Measurements from ENCODE around the gene SIAH2. TPM values are rescaled to one million over a fixed set of nuclear protein-coding genes. Genes with fewer than 3 reads are reported as not detected.

The SIAH2 gene
- total and polyA plus RNA-seq, 4 experiments from 2014 or later, result 28.3 to 48.3 (median 32.7) TPM

- Histone ChIP-seq H3K4me1 (ENCODE audit: insufficient read depth, low read length) (no peaks in the 10 kb centered on the region), H3K36me3 (ENCODE audit: insufficient read depth, low read length) (no peaks in the 10 kb centered on the region), H3K4me3 (ENCODE audit: low read length in 2 of 2) (no peak overlapping the region), H3K9me3 (ENCODE audit: control insufficient read depth in 1 of 2, low read length in 2 of 2) (no peaks in the 10 kb centered on the region), H3K27ac (ENCODE audit: low read depth, low read length) (no peak overlapping the region), H3K27me3 (ENCODE audit: insufficient read depth, low read length) (no peaks in the 10 kb centered on the region)
- no peak overlapping the region for H3K4me3 Mint-ChIP-seq
- no peaks in the 10 kb centered on the region for H3K27me3 Mint-ChIP-seq
- H3K9me3 Mint-ChIP-seq, result no peaks in the 10 kb centered on the region
- H3K4me1 Mint-ChIP-seq, result no peaks in the 10 kb centered on the region
- DNase-seq, result no peak
- no peaks in the 10 kb centered on the region for H3K36me3 Mint-ChIP-seq
- CTCF ChIA-PET (ENCODE audit: partially characterized antibody), result interaction anchor here (1.2 to 2.3 kb wide), 3 partner anchors 8 to 15 kb away, joined by 3 to 16 read pairs (median 4); no protein-coding TSS in a partner anchor
- H3K27ac Mint-ChIP-seq, result no peak overlapping the region
- POLR2A ChIA-PET (ENCODE audit: partially characterized antibody), result interaction anchor here (0.6 kb wide), 1 partner anchor 15 kb away, joined by 3 read pairs; no protein-coding TSS in a partner anchor
- intact Hi-C loops (cut with micrococcal nuclease), result no loop called here
These were observed 15.9 kb upstream of the SIAH2 start for GRCh38 chr3:150778793-150779401.

- Histone ChIP-seq H3K4me1 (ENCODE audit: insufficient read depth, low read length) (no peaks in the 10 kb centered on the region), H3K9me3 (ENCODE audit: control insufficient read depth in 1 of 2, low read length in 2 of 2) (no peaks in the 10 kb centered on the region), H3K36me3 (ENCODE audit: insufficient read depth, low read length) (no peaks in the 10 kb centered on the region), H3K4me3 (ENCODE audit: low read length in 2 of 2) (no peak overlapping the region), H3K27me3 (ENCODE audit: insufficient read depth, low read length) (no peaks in the 10 kb centered on the region), H3K27ac (ENCODE audit: low read depth, low read length) (no peak overlapping the region)
- no peak for DNase-seq
- H3K4me3 Mint-ChIP-seq, result no peak overlapping the region
- no peaks in the 10 kb centered on the region for H3K4me1 Mint-ChIP-seq
- no peaks in the 10 kb centered on the region for H3K9me3 Mint-ChIP-seq
- no peaks in the 10 kb centered on the region for H3K27me3 Mint-ChIP-seq
- no peak overlapping the region for H3K27ac Mint-ChIP-seq
- ChIA-PET POLR2A (ENCODE audit: partially characterized antibody) (interaction anchor here (3.0 kb wide), 1 partner anchor 11 kb away, joined by 14 read pairs; the partner anchor contains the start of gene SIAH2), CTCF (ENCODE audit: partially characterized antibody) (interaction anchor here (2.0 to 3.5 kb wide), 3 partner anchors 11 to 12 kb away, joined by 4 to 17 read pairs (median 12); no protein-coding TSS in a partner anchor)
- intact Hi-C loops (cut with micrococcal nuclease), result no loop called here
- no peaks in the 10 kb centered on the region for H3K36me3 Mint-ChIP-seq
These were observed 12.1 kb upstream of the SIAH2 start for GRCh38 chr3:150775001-150775599.

- no peak for DNase-seq
- Histone ChIP-seq H3K27ac (ENCODE audit: low read depth, low read length) (no peak overlapping the region), H3K4me3 (ENCODE audit: low read length in 2 of 2) (no peak overlapping the region), H3K4me1 (ENCODE audit: insufficient read depth, low read length) (no peaks in the 10 kb centered on the region), H3K27me3 (ENCODE audit: insufficient read depth, low read length) (no peaks in the 10 kb centered on the region), H3K36me3 (ENCODE audit: insufficient read depth, low read length) (no peaks in the 10 kb centered on the region), H3K9me3 (ENCODE audit: control insufficient read depth in 1 of 2, low read length in 2 of 2) (no peaks in the 10 kb centered on the region)
- Mint-ChIP-seq H3K9me3 (no peaks in the 10 kb centered on the region), H3K27ac (no peak overlapping the region), H3K36me3 (no peaks in the 10 kb centered on the region), H3K27me3 (no peaks in the 10 kb centered on the region), H3K4me3 (no peak overlapping the region), H3K4me1 (no peaks in the 10 kb centered on the region)
- intact Hi-C loops (cut with micrococcal nuclease), result no loop called here
- ChIA-PET POLR2A (ENCODE audit: partially characterized antibody) (interaction anchor here (1.1 to 1.2 kb wide), 2 partner anchors 10 to 12 kb away, joined by 3 to 5 read pairs; partner anchors contain the start of gene SIAH2), CTCF (ENCODE audit: partially characterized antibody) (interaction anchor here (1.1 to 2.8 kb wide), 5 partner anchors 9 to 51 kb away, joined by 3 to 12 read pairs (median 4); partner anchors contain the start of gene SIAH2)
These were observed 10.7 kb upstream of the SIAH2 start for GRCh38 chr3:150773616-150774192.

- H3K36me3 Mint-ChIP-seq, result no peaks in the 10 kb centered on the region
- H3K4me1 ChIP-seq (ENCODE audit: insufficient read depth, low read length), result no peaks in the 10 kb centered on the region
- ChIA-PET CTCF (ENCODE audit: partially characterized antibody) (interaction anchor here (1.1 to 2.8 kb wide), 4 partner anchors 8 to 60 kb away, joined by 3 to 12 read pairs (median 4); no protein-coding TSS in a partner anchor), POLR2A (ENCODE audit: partially characterized antibody) (interaction anchor here (1.9 kb wide), 1 partner anchor 8 kb away, joined by 6 read pairs; the partner anchor contains the start of gene SIAH2)
- H3K27ac Mint-ChIP-seq, result no peak overlapping the region
- no peaks in the 10 kb centered on the region for H3K27me3 ChIP-seq (ENCODE audit: insufficient read depth, low read length)
- DNase-seq, result no peak
- intact Hi-C loops (cut with micrococcal nuclease), result no loop called here
- peaks cover 0 to 3% (median 0%) of the 10 kb centered on the region in 4 donors for H3K4me1 Mint-ChIP-seq
- H3K4me3 Mint-ChIP-seq, result no peak overlapping the region
- H3K9me3 Mint-ChIP-seq, result no peaks in the 10 kb centered on the region
- H3K4me3 ChIP-seq (ENCODE audit: low read length in 2 of 2), result no peak overlapping the region
- no peaks in the 10 kb centered on the region for H3K27me3 Mint-ChIP-seq
- no peaks in the 10 kb centered on the region for H3K9me3 ChIP-seq (ENCODE audit: control insufficient read depth in 1 of 2, low read length in 2 of 2)
- no peaks in the 10 kb centered on the region for H3K36me3 ChIP-seq (ENCODE audit: insufficient read depth, low read length)
- H3K27ac ChIP-seq (ENCODE audit: low read depth, low read length), result no peak overlapping the region
These were observed 8.6 kb upstream of the SIAH2 start for GRCh38 chr3:150771600-150771999.

GRCh38 chr3:150770681-150771080 is 7.7 kb upstream of the SIAH2 start:
- Histone ChIP-seq H3K9me3 (ENCODE audit: control insufficient read depth in 1 of 2, low read length in 2 of 2) (no peaks in the 10 kb centered on the region), H3K4me1 (ENCODE audit: insufficient read depth, low read length) (peaks cover 4% of the 10 kb centered on the region), H3K27me3 (ENCODE audit: insufficient read depth, low read length) (no peaks in the 10 kb centered on the region), H3K27ac (ENCODE audit: low read depth, low read length) (no peak overlapping the region), H3K36me3 (ENCODE audit: insufficient read depth, low read length) (no peaks in the 10 kb centered on the region), H3K4me3 (ENCODE audit: low read length in 2 of 2) (no peak overlapping the region)
- H3K27ac Mint-ChIP-seq, result no peak overlapping the region
- CTCF ChIA-PET (ENCODE audit: partially characterized antibody), result interaction anchor here (1.1 to 1.2 kb wide), 2 partner anchors 9 to 60 kb away, joined by 3 to 4 read pairs; no protein-coding TSS in a partner anchor
- no peaks in the 10 kb centered on the region for H3K36me3 Mint-ChIP-seq
- no peaks in the 10 kb centered on the region for H3K9me3 Mint-ChIP-seq
- H3K27me3 Mint-ChIP-seq, result no peaks in the 10 kb centered on the region
- intact Hi-C loops (cut with micrococcal nuclease), result no loop called here
- H3K4me1 Mint-ChIP-seq, result peaks cover 0 to 12% (median 3%) of the 10 kb centered on the region in 4 donors
- POLR2A ChIA-PET (ENCODE audit: partially characterized antibody), result interaction anchor here (1.9 kb wide), 1 partner anchor 7 kb away, joined by 6 read pairs; the partner anchor contains the start of gene SIAH2
- no peak for DNase-seq
- no peak overlapping the region for H3K4me3 Mint-ChIP-seq

GRCh38 chr3:150766742-150767141 is 3.8 kb upstream of the SIAH2 start:
- H3K4me3 ChIP-seq (ENCODE audit: low read length in 2 of 2), result no peak overlapping the region
- H3K4me1 ChIP-seq (ENCODE audit: insufficient read depth, low read length), result peaks cover 18% of the 10 kb centered on the region
- no peak for DNase-seq
- H3K36me3 ChIP-seq (ENCODE audit: insufficient read depth, low read length), result no peaks in the 10 kb centered on the region
- no peaks in the 10 kb centered on the region for H3K27me3 ChIP-seq (ENCODE audit: insufficient read depth, low read length)
- Mint-ChIP-seq H3K36me3 (peaks cover 0 to 14% of the 10 kb centered on the region in 2 donors), H3K4me3 (no peak overlapping the region), H3K27me3 (no peaks in the 10 kb centered on the region), H3K4me1 (peaks cover 8 to 33% (median 21%) of the 10 kb centered on the region in 4 donors), H3K27ac (peak overlapping the region in 2 of 7 donors; percentile 15 to 98), H3K9me3 (peaks cover 0 to 3% (median 0%) of the 10 kb centered on the region in 8 donors)
- CTCF ChIA-PET (ENCODE audit: partially characterized antibody), result interaction anchor here (2.3 kb wide), 1 partner anchor 21 kb away, joined by 11 read pairs; no protein-coding TSS in a partner anchor
- H3K27ac ChIP-seq (ENCODE audit: low read depth, low read length), result no peak overlapping the region
- no peaks in the 10 kb centered on the region for H3K9me3 ChIP-seq (ENCODE audit: control insufficient read depth in 1 of 2, low read length in 2 of 2)
- intact Hi-C loops (cut with micrococcal nuclease), result no loop called here
- POLR2A ChIA-PET (ENCODE audit: partially characterized antibody), result interaction anchor here (1.1 kb wide), 1 partner anchor 220 kb away, joined by 4 read pairs; the partner anchor contains the start of genes EIF2A and SERP1

Data from CD4-positive, alpha-beta memory T cell (primary cell).